Stimulated activated CD8-positive, alpha-beta memory T cell treated with anti-CD3 and anti-CD28 coated beads, Interleukin-2, amount 100 ng/mL, for 1 hour (primary cell): ENCODE measurements around the gene KPNA6.
"Not testable (repeated sequence)": the region's sequence is repeated elsewhere in the genome, so short reads cannot be mapped to it uniquely, and the experiment has no call there.

Source experiments
- DNase-seq, 2 donors: peaks; one replicate each; pipeline ENCODE4 v3.0.0-alpha.2; 2020; ENCODE audit warnings: low read depth in 2 of 2

The KPNA6 gene

DNA sequence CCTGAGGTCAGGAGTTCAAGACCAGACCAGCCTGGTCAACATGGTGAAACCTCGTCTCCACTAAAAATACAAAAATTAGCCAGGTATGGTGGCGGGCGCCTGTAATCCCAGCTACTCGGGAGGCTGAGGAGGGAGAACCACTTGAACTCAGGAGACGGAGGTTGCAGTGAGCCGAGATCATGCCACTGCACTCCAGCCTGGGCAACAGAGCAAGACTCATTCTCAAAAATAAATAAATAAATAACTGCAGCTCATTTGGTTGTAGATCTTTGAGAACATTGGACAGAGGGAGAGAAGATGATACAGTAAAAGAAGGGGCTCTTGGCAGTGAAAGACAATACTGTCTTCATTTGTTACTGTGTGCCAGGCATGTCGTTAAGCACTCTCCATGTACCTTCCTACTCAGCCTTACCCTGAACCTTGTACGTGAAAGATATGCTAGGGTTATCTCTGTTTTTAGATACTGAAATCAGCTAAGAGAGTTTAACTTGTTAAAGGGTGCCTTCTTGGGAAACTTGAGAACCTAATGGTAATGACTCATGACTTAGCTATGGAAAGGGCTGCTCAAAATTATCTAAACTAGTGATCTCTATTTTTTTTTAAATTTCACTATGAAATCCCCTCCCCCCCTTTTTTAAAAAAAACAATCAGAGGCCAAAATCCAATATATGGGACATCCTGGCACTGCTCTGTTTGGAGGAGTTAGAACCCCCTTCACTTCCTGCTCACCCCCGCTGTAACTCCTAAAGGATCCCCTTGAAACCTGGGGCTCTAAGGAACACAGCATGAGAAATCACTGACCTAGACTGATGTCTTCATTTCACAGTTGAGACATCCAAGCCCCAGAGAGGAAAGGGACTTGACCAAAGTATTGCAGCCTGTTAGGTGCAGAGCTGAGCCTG lies 6.8 kb upstream of the KPNA6 start:
- DNase-seq: no peak

DNA sequence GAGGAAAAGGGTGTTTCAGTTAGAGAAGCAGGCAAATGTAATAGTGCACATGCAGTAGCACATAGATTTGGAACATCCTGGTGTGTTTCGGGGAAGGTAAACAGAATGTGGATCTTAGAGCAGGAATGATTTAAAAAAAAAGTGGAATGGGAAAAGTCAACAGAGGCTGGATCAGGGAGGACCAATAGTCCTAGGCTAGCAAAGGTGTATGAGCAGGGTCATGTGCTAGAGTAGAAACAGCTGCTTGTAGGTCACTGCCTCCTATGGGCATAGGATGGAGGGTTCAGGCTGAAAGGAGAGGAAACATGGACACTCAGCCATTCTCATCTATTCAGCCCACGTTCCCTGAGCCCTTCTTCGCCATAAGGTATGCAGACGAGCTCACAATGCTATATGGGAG lies 3.7 kb upstream of the KPNA6 start:
- no peak for DNase-seq

DNA sequence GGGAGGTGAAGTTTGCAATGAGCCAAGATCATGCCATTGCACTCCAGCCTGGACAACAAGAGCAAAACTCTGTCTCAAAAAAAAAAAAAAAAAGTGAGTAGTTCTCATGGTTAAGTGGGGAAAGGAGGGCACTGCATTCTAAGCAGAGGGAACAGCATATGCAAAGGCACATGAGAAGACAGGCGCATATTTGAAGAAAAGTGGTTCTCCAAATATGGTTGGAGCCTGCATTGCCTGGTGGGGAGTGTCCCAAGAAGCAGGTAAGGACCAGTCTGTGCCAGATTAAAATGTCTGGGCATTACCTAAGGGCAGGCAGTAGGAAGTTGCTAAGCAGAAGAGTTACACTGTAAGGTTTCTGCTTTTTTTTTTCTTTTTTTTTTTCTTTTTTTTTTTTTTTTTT lies 2.5 kb upstream of the KPNA6 start:
- DNase-seq: no peak

DNA sequence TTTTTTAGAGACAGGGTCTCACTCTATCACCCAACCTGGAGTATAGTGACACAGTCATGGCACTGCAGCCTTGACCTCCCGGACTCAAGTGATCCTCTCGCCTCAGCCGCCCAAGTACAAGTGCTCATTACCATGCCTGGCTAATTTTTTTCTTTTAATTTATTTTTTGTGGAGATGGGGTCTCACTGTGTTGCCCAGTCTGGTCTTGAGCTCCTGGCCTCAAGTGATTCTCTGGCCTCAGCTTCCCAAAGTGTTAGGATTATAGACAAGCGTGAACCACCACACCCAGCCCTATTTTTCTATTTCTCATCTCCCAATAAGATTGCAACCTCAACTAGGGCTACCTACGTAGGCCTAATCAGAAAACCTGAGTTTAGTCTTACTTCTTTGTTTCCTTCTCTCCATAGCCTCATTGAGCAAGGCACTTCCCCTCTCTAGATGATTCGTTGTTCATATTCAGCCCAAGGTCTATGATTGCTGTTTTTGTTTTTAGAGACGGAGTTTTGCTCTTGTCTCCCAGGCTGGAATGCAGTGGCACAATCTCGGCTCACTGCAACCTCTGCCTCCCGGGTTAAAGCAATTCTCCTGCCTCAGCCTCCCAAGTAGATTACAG lies 1.1 kb upstream of the KPNA6 start:
- no peak for DNase-seq

DNA sequence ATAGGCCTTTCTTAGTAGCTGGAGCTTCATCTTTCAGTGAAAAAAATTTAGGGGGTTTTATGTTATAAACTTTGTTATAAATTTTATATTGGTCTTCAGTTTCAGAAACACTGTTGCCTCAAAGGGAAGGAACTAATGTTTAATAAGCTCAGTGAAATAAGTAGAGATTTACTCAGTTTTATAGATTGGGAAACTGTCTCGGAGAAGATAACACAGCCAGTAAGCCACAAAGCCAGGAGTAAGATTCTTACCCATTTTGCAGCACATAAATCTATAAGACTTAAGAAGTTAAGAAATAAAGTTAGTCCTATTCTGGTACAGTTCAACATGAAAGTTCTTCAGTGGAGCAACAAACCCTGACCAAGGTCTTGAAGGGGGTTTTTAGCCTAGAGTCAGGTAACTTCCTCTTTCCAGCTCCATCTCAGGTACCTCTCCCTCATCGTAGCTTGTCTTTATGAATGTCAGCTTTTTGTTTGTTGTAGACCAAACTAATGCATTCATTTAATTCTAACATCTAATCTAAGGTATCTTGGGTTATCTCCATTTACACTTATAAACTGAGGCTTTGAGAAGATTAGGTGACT lies 3.3 kb downstream of the KPNA6 start:
- no peak for DNase-seq

DNA sequence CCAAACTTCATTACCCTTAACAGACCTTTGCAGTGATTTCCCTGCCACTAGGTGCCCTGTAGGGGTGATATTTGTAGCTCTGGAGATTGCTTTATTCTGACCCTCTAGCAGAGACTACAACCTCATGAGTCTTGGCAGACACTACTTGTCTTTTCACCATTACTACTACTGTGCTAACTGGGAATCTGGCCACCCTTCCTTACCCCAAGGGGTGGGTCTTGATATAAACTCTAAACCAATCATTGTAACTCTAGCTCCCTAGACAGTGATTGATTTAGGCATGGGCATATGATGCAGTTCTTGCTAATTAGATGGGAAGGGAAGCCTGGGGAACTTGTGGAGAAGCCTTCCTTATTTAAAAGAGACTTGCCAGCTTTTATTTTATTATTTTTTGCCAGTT lies 3.9 kb downstream of the KPNA6 start:
- DNase-seq: no peak

DNA sequence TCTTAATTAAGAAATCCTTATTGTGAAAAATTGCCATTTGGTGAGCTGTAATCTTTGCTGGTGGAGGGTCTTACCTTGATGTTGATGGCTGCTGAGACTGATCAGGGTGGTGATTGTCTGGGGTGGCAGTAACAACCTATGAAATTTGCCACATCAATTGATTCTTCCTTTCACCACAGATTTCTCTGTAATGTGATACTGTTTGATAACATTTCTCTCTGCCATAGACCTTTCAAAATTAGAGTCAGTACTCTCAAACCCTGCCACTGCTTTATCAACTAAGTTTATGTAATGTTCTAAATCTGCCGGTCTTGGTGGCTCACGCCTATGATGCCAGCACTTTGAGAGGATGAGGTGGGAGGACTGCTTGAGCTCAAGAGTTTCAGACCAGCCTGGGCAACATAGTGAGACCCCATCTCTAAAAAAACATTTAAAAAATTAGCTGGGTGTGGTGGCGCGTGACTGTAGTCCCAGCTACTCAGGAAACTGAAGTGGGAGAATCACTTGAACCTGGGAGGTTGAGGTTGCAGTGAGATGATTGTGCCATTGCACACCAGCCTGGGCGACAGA lies 5.0 kb downstream of the KPNA6 start:
- no peak for DNase-seq

DNA sequence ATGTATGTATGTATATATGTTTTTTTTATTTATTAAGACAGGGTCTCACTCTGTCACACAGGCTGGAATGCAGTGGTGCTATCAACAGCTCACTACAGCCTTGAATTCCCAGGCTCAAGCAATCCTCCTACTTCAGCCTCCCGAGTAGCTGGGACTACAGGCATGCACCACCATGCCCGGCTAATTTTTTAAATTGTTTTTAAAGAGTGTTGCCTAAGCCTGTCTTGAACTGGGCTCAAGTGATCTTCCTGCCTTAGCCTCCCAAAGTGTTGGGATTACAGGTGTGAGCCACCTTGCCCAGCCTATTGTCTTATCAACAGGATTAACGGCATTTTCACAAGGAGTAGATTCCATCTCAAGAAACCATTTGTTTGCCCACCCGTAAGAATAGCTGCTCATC lies 5.6 kb downstream of the KPNA6 start:
- DNase-seq: not testable (repeated sequence)

DNA sequence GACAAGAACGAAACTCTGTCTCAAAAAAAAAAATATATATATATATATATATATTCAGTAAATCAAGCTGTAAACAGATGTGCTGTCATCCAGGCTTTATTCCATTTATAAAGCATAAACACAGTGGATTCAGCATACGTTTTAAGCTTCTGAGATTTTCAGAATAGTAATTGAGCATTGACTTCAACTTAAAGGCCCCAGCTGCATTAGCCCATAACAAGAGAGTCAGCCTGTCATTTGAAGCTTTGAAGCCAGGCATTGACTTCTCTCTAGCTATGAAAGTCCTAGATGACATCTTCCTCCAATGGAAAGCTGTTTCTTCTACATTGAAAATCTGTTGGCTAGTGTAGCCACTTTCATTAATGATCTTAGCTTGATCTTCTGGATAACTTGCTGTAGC lies 6.6 kb downstream of the KPNA6 start:
- no peak for DNase-seq

DNA sequence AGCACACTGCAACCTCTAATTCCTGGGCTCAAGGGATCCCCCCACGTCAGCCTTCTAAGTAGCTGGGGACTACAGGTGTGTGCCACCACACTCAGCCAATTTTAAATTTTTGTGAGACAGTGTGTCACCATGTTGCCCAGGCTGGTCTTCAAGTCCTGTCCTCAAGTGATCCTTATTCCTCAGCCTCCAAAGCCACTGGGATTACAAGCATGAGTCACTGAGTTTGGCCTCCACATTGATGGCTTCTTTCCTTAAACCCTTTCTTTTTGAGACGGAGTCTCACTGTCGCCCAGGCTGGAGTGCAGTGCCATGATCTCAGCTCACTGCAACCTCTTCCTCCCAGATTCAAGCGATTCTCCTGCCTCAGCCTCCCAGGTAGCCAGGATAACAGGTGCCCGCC lies 7.6 kb downstream of the KPNA6 start:
- no peak for DNase-seq

DNA sequence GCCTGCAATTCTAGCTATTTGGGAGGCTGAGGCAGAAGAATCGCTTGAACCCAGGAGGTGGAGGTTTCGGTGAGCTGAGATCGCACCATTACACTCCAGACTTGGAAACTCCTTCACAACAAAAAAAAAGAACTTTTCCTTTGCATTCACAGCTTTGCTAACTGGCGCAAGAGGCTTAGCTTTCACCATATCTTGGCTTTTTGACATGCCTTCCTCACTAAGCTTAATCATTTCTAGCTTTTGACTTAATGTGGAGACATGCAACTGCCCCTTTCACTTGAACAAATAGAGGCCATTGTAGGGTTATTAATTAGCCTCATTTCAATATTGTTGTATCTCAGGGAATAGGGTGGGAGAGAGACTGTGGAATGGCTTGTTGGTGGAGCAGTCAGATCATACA lies 8.7 kb downstream of the KPNA6 start:
- no peak for DNase-seq

DNA sequence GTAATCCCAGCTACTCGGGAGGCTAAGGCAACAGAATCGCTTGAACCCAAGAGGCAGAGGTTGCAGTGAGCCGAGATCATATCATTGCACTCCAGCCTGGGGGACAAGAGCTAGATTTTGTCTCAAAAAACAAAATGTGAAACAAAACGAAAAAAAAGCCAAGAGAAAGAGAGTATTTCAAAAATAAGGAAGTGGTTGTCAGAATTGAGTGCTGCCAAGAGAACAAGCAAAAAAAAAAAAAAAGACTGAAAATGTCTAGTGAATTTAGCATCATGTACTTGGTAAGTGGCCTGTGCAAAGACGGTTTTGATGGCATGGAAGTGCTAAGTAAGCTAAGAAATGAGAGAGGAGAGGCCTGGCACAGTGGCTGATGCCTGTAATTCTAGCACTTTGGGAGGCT lies 14.3 kb downstream of the KPNA6 start:
- no peak for DNase-seq

DNA sequence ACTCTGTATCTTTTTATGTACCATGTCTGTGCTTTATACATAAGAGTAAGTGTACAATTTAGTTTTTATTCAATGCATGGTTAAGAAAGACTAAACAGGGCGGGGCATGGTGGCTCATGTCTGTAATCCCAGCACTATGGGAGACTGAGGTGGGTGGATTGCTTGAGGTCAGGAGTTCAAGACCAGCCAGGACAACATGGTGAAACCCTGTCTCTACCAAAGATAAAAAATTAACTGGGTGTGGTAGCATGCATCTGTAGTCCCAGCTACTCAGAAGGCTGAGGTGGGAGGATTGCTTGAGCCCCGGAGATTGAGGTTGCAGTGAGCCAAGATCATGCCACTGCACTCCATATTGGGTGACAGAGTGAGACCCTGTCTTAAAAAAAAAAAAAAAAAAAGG lies 15.5 kb downstream of the KPNA6 start:
- not testable (repeated sequence) for DNase-seq

DNA sequence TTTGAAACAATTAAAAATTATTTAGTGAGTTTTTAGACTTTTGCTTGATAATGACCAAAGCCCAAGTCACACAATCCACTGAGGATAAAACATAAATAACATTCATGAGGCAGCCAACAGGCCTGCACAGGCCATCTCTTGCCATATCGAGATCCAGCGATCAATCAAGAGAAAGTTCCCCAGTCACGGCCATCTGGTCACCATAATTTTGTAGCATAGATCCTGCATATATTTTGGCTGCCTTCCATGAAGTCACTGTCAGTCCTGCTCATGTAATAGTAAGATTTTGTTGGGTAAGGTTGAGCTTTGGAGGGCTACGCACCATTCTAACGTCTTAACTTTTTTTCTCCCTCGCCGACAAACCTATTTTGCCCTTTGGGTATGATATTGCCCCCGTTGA lies 17.5 kb downstream of the KPNA6 start:
- no peak for DNase-seq

DNA sequence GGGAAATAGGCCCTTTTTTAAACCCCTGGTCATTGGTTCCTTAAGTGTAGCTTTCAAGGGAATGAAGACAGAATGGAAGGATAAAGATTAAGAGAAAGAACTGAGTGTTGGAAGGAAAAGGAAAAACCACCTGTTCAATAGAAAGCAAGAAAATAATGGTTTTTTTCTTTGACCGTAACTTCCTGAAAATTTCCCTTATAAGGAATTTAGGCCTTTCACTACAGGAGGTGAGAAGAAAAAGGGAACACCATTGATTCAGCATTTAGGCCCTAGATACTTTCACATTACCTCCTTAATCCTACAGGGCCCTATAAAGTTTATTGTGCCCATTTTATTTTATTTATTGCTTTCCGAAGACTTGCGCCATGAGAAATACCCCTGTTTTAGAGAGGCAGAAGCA lies 18.9 kb downstream of the KPNA6 start:
- DNase-seq: no peak

DNA sequence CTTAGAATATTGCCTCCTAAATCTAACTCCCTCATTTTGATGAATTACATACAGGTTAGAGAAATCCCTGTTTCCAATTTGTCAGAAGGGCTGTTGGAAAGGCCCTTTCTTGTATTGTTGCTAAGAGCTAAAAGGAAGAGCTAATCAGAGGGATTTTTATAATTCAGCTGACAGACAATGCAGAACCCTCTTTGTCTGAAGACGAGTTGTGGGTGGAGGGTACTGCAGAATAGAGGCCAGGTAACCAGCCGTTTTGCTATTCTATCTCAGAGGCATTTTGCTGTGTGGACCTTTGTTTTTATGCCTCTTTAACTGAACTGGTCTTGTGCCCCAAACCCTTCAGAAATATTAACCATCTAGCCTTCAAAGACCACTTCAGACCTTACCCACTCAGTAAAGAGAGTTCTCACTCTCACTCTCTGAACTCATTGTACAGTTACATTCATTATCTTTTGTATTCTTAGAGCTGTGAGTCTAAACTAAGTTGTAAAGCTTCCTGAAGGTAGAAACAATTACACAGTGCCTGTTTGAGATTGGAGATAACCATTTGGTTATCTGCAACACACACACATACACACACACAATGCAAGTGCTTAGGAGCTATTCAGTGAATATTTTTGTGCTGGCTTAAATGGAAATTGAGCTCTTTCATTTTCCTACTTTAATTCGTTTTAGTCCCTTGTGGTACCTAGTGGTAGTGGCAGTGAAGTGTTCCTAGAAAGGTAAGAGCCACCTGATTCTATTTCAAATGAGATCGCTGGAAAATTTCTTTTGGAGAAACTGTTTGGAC lies 19.7 kb downstream of the KPNA6 start:
- DNase-seq: no peak

DNA sequence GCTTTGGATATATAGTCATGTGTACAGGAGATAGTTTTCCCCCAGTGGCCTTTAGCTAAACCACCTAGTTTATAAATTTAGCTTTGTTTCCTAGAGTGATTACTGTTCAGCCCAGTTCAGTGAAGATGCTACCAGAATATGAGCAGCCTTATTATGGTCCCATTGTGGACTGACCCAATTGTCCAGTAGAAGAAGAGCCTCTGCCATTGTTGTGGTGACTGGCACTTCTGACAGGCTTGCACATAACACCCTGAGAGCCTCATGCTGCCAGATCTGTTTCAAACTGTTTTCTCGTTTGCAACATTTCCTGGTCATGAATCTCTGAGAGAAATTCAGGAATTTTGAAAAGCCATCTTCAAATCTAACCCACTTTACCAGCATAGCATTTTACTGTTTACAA lies 20.6 kb downstream of the KPNA6 start:
- no peak for DNase-seq

DNA sequence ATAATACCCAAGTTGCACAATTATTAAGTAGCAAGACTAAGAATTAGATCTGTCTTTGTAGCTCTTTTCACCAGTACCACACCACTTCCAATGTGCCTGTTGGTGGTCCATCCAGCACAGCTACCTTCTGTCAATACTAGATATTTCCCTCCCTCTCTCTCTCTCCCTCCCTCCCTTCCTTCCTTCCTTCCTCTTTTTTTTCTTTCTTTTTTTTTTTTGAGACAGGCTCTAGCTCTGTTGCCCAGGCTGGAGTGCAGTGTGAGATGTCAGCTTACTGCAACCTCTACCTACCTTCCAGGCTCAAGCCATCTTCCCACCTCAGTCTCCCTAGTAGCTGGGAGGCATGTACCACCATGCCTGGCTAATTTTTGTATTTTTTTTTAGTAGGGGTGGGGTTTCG lies 21.1 kb downstream of the KPNA6 start:
- no peak for DNase-seq

DNA sequence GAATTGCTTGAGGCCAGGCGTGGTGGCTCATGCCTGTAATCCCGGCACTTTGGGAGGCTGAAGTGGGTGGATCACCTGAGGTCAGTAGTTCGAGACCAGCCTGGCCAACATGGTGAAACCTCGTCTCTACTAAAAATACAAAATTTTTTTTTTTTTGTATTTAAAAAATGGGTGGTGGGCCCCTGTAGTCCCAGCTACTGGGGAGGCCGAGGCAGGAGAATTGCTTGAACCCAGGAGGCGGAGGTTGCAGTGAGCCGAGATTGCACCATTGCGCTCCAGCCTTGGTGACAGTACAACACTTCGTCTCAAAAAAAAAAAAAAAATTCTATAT lies 26.1 kb downstream of the KPNA6 start:
- DNase-seq: not testable (repeated sequence)

DNA sequence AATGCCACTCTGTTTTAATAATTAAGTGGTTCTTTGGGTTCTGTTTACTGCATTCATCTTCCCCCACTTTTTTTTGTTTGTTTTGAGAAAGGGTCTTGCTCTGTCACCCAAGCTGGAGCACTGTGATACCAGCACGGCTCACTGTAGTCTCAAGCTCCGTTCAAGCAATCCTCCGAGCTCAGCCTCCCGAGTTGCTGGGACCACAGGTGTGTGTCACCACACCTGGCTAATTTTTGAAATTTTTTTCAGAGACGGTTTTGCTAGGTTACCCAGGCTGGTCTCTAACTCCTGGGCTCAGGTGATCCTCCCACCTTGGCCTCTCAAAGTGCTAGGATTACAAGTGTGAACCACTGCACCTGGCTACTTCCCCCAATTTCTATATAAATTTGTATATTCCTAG lies 29.3 kb downstream of the KPNA6 start:
- no peak for DNase-seq

DNA sequence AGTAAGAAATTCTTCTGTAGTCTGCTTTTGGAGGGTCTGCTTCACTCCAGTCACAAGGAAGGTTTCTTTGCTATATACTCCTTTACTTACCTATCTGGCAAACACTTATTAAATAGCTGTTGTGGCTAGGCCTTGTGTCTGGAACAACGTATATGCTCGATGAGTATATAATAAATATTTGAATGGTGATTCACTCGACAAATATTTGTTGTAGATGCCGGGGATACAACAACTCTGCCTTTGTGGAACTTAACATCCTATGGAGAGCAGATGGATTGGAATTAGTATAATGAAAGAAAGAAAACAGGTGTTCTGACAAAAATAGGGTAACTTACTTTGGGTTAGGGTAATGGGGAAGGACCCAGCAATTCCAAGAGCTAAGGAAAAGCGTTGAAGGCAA lies 31.1 kb downstream of the KPNA6 start:
- DNase-seq: no peak
